AML-193 (cell line): Measurements from ENCODE around the gene ZNF385D.
"Not testable (repeated sequence)": the region's sequence is repeated elsewhere in the genome, so short reads cannot be mapped to it uniquely, and the experiment has no call there.

Experiments
- DNase-seq, 2 experiments: peaks; one replicate each; lab custom pipeline; 2025; lab: John Stamatoyannopoulos, UW

ZNF385D gene

GRCh38 chr3:21446027-21446426 is 305.0 kb downstream of the ZNF385D start:
- no peak for DNase-seq

GRCh38 chr3:21441821-21442220 is 309.2 kb downstream of the ZNF385D start:
- no peak for DNase-seq

GRCh38 chr3:21436835-21437234 is 314.2 kb downstream of the ZNF385D start:
- DNase-seq = no peak

- no peak for DNase-seq
Observed at GRCh38 chr3:21435871-21436270, 315.1 kb downstream of the ZNF385D start.

GRCh38 chr3:21434310-21434709 is 316.7 kb downstream of the ZNF385D start:
- no peak for DNase-seq

GRCh38 chr3:21433751-21434150 is 317.3 kb downstream of the ZNF385D start:
- no peak for DNase-seq

- DNase-seq = no peak
Observed at GRCh38 chr3:21426920-21427319, 324.1 kb downstream of the ZNF385D start.

- DNase-seq = no peak
Observed at GRCh38 chr3:21425715-21426114, 325.3 kb downstream of the ZNF385D start.

- DNase-seq = no peak
Observed at GRCh38 chr3:21421096-21421495, 329.9 kb downstream of the ZNF385D start.

- DNase-seq = no peak
Observed at GRCh38 chr3:21417991-21418390, 333.0 kb downstream of the ZNF385D start.

- no peak for DNase-seq
Observed at GRCh38 chr3:21414506-21414905, 336.5 kb downstream of the ZNF385D start.

- no peak for DNase-seq
Observed at GRCh38 chr3:21411058-21411457, 340.0 kb downstream of the ZNF385D start.

GRCh38 chr3:21409401-21409800 is 341.6 kb downstream of the ZNF385D start:
- no peak for DNase-seq

- DNase-seq = no peak
Observed at GRCh38 chr3:21407743-21408142, 343.3 kb downstream of the ZNF385D start.

GRCh38 chr3:21405671-21406667 is 345.0 kb downstream of the ZNF385D start:
- DNase-seq = no peak

GRCh38 chr3:21398461-21398860 is 352.5 kb downstream of the ZNF385D start:
- no peak for DNase-seq

GRCh38 chr3:21393683-21394311 is 357.2 kb downstream of the ZNF385D start:
- DNase-seq = no peak

- DNase-seq = no peak
Observed at GRCh38 chr3:21392526-21392925, 358.5 kb downstream of the ZNF385D start.

GRCh38 chr3:21390856-21391255 is 360.2 kb downstream of the ZNF385D start:
- no peak for DNase-seq

GRCh38 chr3:21390136-21390535 is 360.9 kb downstream of the ZNF385D start:
- DNase-seq = no peak

GRCh38 chr3:21387142-21387826 is 363.7 kb downstream of the ZNF385D start:
- not testable (repeated sequence) for DNase-seq

- DNase-seq = not testable (repeated sequence)
Observed at GRCh38 chr3:21378036-21378435, 373.0 kb downstream of the ZNF385D start.
